ENCODE results near the gene ZNF396. TPM values are rescaled to one million over a fixed set of nuclear protein-coding genes. Genes with fewer than 3 reads are reported as not detected.

ZNF396 gene
- polyA plus RNA-seq (ENCODE audit: insufficient read length in 3 of 3): 1 to 10 TPM; 5.3 to 6.5 (median 6.2) TPM
- long read RNA-seq, donor 1, partial matches to known transcripts: 0 of 1 reads
- long read RNA-seq, donor 1, other reads (novel, unspliced or antisense): 0 of 1 reads
- long read RNA-seq, donor 2: 0 reads
- long read RNA-seq, donor 3, partial matches to known transcripts: 0 of 1 reads
- long read RNA-seq, donor 3, other reads (novel, unspliced or antisense): 0 of 1 reads
- long read RNA-seq, donor 4, partial matches to known transcripts: 0 of 1 reads
- long read RNA-seq, donor 4, other reads (novel, unspliced or antisense): 0 of 1 reads
- long read RNA-seq, donor 5: 0 reads
- long read RNA-seq, donor 6, partial matches to known transcripts: 0 of 1 reads
- long read RNA-seq, donor 6, other reads (novel, unspliced or antisense): 0 of 1 reads
- long read RNA-seq, donor 7: 0 reads
- long read RNA-seq, donor 8, partial matches to known transcripts: 0 of 1 reads
- long read RNA-seq, donor 8, other reads (novel, unspliced or antisense): 0 of 1 reads
- long read RNA-seq, donor 9, partial matches to known transcripts: 0 of 4 reads
- long read RNA-seq, donor 9, other reads (novel, unspliced or antisense): 0 of 4 reads
- long read RNA-seq, donor 10, partial matches to known transcripts: 0 of 2 reads
- long read RNA-seq, donor 10, other reads (novel, unspliced or antisense): 0 of 2 reads
- long read RNA-seq, donor 11: 0 reads
- long read RNA-seq, donor 12, partial matches to known transcripts: 0 of 4 reads
- long read RNA-seq, donor 12, other reads (novel, unspliced or antisense): 0 of 4 reads
- long read RNA-seq, donor 13, partial matches to known transcripts: 0 of 1 reads
- long read RNA-seq, donor 13, other reads (novel, unspliced or antisense): 0 of 1 reads
- long read RNA-seq, donor 14: 0 reads
- long read RNA-seq, donor 15: 0 reads
- long read RNA-seq, donor 16, partial matches to known transcripts: 0 of 2 reads
- long read RNA-seq, donor 16, other reads (novel, unspliced or antisense): 0 of 2 reads

GRCh38 chr18:35376742-35377695 lies at the start of gene ZNF396:
TSS of gene ZNF396 (minus strand) at chr18:35377337. CDS start at chr18:35374292, 3,045 bp downstream.
- DNase-seq: peak; percentile 74

- no peak for DNase-seq
These were observed 49.6 kb upstream of the ZNF396 start for GRCh38 chr18:35426786-35427185.

DNA sequence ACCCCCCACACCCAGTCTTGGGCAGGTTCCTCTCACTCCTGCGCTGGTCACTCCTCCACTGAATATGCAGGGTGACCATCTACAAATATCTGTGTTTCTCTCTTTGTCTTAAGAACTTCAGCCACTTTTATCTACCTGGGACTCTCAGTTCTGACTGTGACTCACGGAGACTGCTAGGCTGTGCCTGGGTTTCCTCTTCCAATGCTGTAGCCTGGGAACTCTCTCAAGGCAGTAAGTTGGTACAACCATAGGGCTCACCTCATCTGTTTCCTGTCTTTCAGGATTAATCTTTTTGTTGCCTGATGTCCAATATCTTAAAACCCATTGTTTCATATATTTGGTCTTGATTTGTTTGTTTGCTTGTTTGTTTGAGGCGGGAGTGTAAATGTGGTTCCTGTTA lies 47.2 kb upstream of the ZNF396 start:
- no peak for DNase-seq

DNA sequence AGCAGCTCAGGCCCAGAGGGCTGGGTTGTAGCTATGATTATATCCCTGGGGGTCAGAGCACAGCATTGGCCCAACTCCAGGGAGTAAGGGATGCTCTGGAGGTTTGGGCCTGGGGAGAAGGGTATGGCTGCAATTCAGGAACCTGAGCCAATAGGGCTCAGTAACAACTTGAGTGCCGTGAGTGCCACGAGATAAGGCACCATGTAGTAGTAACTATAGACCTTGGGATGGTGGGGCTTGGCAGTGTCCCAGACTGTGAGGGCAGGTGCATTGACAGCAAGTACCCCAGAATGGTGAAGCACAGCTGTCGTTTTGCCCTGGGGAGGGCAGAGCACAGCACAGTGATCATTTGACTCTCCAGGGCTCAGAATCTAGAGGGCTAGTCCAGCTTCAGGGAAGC lies 45.1 kb upstream of the ZNF396 start:
- no peak for DNase-seq

- no peak for DNase-seq
These were observed 41.5 kb upstream of the ZNF396 start for GRCh38 chr18:35418610-35419009.

GRCh38 chr18:35417223-35417622 lies 40.1 kb upstream of the ZNF396 start:
- DNase-seq: no peak

GRCh38 chr18:35415511-35416073 lies 38.5 kb upstream of the ZNF396 start:
- no peak for DNase-seq

- no peak for DNase-seq
These were observed 36.0 kb upstream of the ZNF396 start for GRCh38 chr18:35413163-35413511.

- no peak for DNase-seq
These were observed 34.7 kb upstream of the ZNF396 start for GRCh38 chr18:35411625-35412351.

DNA sequence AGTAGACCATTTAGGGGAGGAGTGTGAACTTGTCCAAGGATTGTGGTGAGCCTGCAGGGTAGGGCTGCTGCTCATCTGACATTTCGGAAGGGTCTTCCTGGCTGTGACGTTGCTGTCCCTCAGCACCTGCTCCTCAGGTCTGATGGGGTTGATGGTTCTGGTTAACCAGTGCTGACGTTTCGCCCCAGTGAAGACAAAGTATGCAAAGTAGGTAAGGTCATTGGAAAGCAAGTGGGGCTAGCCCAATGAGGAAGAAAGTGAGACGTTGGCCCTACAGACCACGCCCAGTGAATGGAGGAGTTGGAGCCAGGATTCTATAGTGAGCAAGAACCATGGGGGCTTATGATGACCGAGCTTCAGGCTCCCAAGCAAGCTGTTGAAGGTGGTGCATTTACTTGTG lies 33.4 kb upstream of the ZNF396 start:
- no peak for DNase-seq

DNA sequence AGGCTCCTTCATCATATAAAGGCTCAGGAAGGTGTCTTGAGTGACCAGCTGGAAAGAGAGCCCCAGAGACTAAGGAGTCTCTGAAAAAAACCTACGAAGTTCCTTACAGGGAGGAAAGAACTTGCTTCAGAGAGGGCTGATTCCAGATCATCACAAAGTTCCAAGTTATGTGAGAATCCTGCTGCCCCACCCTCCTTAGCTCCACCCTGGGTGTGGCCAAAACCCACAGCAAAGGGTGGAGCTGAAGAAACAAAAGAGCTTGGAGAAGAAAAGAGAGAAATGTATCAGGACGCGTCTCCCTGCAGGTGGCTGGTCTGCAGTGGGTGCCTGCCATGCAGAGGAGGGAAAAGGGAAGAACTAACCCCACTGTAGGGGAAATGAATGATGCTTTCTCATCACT lies 32.8 kb upstream of the ZNF396 start:
- DNase-seq: no peak

GRCh38 chr18:35408843-35409261 lies 31.7 kb upstream of the ZNF396 start:
- DNase-seq: no peak

DNA sequence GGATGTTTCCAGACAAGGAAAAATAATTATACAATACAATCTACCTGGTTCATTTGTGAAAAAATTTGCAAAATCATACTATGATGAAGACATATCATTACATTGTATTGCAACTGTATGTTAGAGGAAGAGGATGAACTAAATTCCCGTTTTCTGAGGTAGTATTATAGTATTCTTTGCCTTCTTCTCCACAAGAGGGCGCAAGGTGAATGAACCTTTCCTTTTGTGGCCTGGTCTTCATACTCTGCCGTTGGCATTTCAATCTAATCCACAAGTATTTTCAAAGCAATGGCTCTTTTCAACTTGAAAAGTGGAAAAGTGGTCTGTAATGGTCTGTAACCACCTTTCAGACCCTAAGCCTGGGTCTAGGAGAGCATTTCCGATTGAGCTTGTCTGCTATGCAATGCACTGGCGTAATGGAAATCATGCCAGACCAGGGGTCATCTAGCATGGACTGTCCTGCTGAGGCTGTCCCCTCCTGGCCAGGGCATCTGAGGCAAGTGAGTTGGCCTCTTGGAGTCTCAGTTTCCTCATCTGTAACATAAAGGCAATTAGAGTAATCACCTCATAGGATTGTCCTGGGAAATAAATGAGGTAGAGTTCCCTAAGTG lies 30.8 kb upstream of the ZNF396 start:
- DNase-seq: peak; percentile 74

DNA sequence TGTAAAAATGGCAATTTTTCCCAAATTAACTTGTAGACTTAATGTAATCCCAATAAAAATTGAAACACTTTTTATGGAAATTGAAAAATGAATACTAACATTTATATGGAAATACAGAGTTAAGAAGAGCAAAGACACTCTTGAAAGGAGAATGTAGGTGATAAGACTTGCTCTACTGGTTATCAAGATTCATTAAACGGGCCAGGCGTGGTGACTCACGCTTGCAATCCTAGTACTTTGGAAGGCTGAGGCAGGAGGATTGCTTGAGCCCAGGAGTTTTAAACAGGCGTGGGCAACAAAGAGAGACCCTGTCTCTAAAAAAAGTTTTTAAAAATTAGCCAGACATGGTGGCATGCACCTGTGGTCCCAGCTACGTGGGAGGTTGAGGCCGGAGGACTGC lies 29.5 kb upstream of the ZNF396 start:
- DNase-seq: no peak

- DNase-seq: no peak
These were observed 20.8 kb upstream of the ZNF396 start for GRCh38 chr18:35397976-35398375.

GRCh38 chr18:35393716-35394115 lies 16.6 kb upstream of the ZNF396 start:
- no peak for DNase-seq

DNA sequence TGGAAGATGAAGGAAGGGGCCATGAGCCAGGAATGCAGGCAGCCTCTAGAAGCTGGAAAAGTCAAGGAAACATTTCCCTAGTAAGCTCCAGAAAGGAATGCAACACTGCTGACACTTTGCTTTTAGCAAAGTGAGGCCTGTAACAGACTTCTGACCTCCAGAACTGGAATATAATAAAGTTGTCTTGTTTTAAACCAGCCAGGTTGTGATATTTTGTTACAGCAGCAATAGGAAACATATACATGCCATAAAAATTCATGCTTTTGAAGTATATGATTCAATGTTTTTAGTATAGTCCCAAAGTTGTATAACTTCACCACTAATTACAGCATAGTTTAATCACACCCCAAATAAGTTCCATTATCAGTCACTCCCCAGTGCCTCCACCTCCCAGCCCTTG lies 15.2 kb upstream of the ZNF396 start:
- DNase-seq: no peak

DNA sequence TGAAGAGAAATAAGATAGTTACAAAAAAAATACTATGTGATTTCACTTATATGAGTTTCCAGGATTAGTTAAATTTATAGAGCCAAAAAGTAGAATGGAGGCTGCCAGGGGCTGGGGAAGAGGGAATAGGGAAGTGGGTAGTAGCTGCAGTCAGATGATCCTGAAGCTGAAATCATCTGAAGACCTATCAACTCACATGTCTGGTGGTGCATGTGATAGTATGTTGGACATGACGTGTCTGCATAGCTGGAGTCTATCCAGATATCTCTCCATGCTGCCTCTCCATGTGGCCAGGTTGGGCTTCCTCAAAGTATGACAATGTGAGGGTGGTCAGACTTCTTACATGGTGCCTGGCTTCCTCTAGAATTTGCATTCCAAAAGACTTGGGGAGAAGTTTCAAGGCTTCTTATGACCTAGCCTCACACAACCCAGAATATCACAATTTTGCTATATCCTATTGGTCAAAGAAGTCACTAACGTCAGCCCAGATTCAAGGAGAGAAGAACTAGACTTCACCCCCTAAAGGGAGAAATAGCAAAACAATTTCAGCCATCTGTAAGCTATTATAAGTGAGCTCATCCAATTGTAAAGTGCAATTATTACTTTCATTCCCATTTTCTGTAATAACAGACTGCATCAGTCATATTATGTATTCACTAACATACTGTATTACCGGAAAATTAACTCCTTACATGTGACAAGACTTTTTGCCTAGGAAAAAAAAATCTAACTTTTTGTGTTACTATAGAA lies 14.0 kb upstream of the ZNF396 start:
- no peak for DNase-seq

GRCh38 chr18:35389095-35389618 lies 12.0 kb upstream of the ZNF396 start:
- no peak for DNase-seq
